LHCN-M2 (cell line): ENCODE data around the gene GHR. TPM values are rescaled to one million over a fixed set of nuclear protein-coding genes. Genes with fewer than 3 reads are reported as not detected.
A peak's percentile ranks its signal among the peaks of the same experiment; 100 is the strongest.
"Not testable (repeated sequence)": the region's sequence is repeated elsewhere in the genome, so short reads cannot be mapped to it uniquely, and the experiment has no call there.

Experiments used
- DNase-seq: peaks from one replicate; pipeline ENCODE4 v3.0.0-alpha.2; 2012; ENCODE audit warnings: low read depth
- total RNA-seq: library from RNA; depleted of rRNA; stranded (reverse); fragments of >200 nt; gene quantifications from 2 replicates; pipeline ENCODE4 v1.2.3, GENCODE V29; 2014

The GHR gene
- total RNA-seq, 1 experiment from 2014 or later = 0.46 TPM

GRCh38 chr5:42701351-42702059 is 278.3 kb downstream of the GHR start:
- DNase-seq = no peak

GRCh38 chr5:42703238-42703637 is 280.0 kb downstream of the GHR start:
- no peak for DNase-seq

GRCh38 chr5:42715785-42716184 is 292.5 kb downstream of the GHR start:
- peak; percentile 36 for DNase-seq

- DNase-seq = peak; percentile 56
Measured at GRCh38 chr5:42718591-42718990, 295.4 kb downstream of the GHR start.

GRCh38 chr5:42719034-42719433 is 295.8 kb downstream of the GHR start:
- DNase-seq = peak; percentile 15

- DNase-seq = no peak
Measured at GRCh38 chr5:42720251-42720650, 297.0 kb downstream of the GHR start.

GRCh38 chr5:42721484-42721883 is 298.2 kb downstream of the GHR start:
- no peak for DNase-seq

GRCh38 chr5:42734531-42735058 is 311.4 kb downstream of the GHR start:
- DNase-seq = not testable (repeated sequence)

GRCh38 chr5:42740920-42741319 is 317.7 kb downstream of the GHR start:
- no peak for DNase-seq

- peak; percentile 16 for DNase-seq
Measured at GRCh38 chr5:42745426-42745825, 322.2 kb downstream of the GHR start.

- DNase-seq = no peak
Measured at GRCh38 chr5:42745856-42746255, 322.6 kb downstream of the GHR start.

GRCh38 chr5:42749020-42749419 is 325.8 kb downstream of the GHR start:
- DNase-seq = peak; percentile 25

GRCh38 chr5:42750507-42750906 is 327.3 kb downstream of the GHR start:
- DNase-seq = no peak

GRCh38 chr5:42751044-42751443 is 327.8 kb downstream of the GHR start:
- no peak for DNase-seq

- DNase-seq = no peak
Measured at GRCh38 chr5:42753099-42753498, 329.9 kb downstream of the GHR start.

- peak; percentile 58 for DNase-seq
Measured at GRCh38 chr5:42756606-42757601, 333.7 kb downstream of the GHR start, which contains the start of gene CCDC152. Gene CCDC152 (plus strand): TSS chr5:42756818. CDS start chr5:42759122, 2,304 bp downstream.

GRCh38 chr5:42759456-42759855 is 336.2 kb downstream of the GHR start:
- peak; percentile 48 for DNase-seq

- no peak for DNase-seq
Measured at GRCh38 chr5:42760426-42760825, 337.2 kb downstream of the GHR start.

- DNase-seq = no peak
Measured at GRCh38 chr5:42761791-42762190, 338.6 kb downstream of the GHR start.

GRCh38 chr5:42767491-42768105 is 344.4 kb downstream of the GHR start:
- DNase-seq = peak; percentile 35

GRCh38 chr5:42768106-42768504 is 344.9 kb downstream of the GHR start:
- no peak for DNase-seq

- DNase-seq = no peak
Measured at GRCh38 chr5:42770003-42770402, 346.8 kb downstream of the GHR start.
